HCT116 (cell line): ENCODE results near the gene MAP7. TPM values are rescaled to one million over a fixed set of nuclear protein-coding genes. Genes with fewer than 3 reads are reported as not detected.

ENCODE experiments used
- ATAC-seq: fragments of 200-7000 bp; cut with Tn5 transposase; 2 replicates; pipeline ENCODE4 v1.9.1; 2020; ENCODE audit warnings: mild to moderate bottlenecking, moderate library complexity
- BruUV-seq: library from RNA; stranded (reverse); fragments of 400-500 nt; replicated peaks from 2 replicates; lab custom pipeline; 2021; lab: Mats Ljungman, UMichigan
- CTCF ChIA-PET: fragments of 300-600 bp; sonication (Branson Sonifier 250); formaldehyde crosslinking; loops from one replicate; lab custom pipeline; 2021; ENCODE audit warnings: antibody characterized with exemption; lab: Charles Lee
- POLR2A ChIA-PET: fragments of 300-600, 350-600 bp; sonication (Branson Sonifier 250); formaldehyde crosslinking; loops from one replicate; lab custom pipeline; 2021; ENCODE audit warnings: antibody characterized with exemption; lab: Charles Lee
- RAD21 ChIA-PET, 2 experiments: fragments of 300-600 bp; sonication (Branson Sonifier 250); formaldehyde crosslinking; loops; one replicate each; lab custom pipeline; 2023; ENCODE audit warnings: low total read pairs in 2 of 2; ENCODE audit not compliant: uncharacterized antibody in 2 of 2, unreplicated experiment in 2 of 2, low non-redundant PET in 1 of 2; lab: Charles Lee
- DNase-seq: peaks from one replicate; pipeline ENCODE4 v3.0.0-alpha.2; 2010; ENCODE audit warnings: low read depth, low spot score
- H2AFZ ChIP-seq: fragments of 200-600 bp; shearing (Covaris generic), sonication (generic); 2 replicates; pipeline ENCODE4 v1.6.1; 2017; ENCODE audit warnings: low read depth, mixed run types, mixed read lengths, antibody characterized with exemption, low read length; ENCODE audit not compliant: poor library complexity, severe bottlenecking
- H3K27ac ChIP-seq: 2 replicates; pipeline ENCODE4 v1.5.1; 2012; ENCODE audit warnings: low read depth, low read length
- H3K27me3 ChIP-seq: fragments of 200-600 bp; sonication (generic); 2 replicates; pipeline ENCODE4 v1.6.1; 2016; ENCODE audit warnings: mixed run types, low read length, mixed read lengths; ENCODE audit not compliant: insufficient read depth
- H3K36me3 ChIP-seq, 2 experiments: fragments of 200-500 bp in 1 of 2; fragments of 200-600 bp in 1 of 2; sonication (Bioruptor generic) in 1 of 2; sonication (generic) in 1 of 2; 2 replicates each; pipeline versions ENCODE4 v1.5.1 to v1.6.1; 2014 to 2016; ENCODE audit warnings: low read length in 2 of 2, inconsistent platforms in 1 of 2, mixed read lengths in 1 of 2, mixed run types in 1 of 2; ENCODE audit not compliant: insufficient read depth in 2 of 2, control insufficient read depth in 1 of 2
- H3K4me1 ChIP-seq, 2 experiments: fragments of 200-600 bp in 1 of 2; sonication (generic) in 1 of 2; 2 replicates each; pipeline versions ENCODE4 v1.5.1 to v1.6.1; 2012 to 2017; ENCODE audit warnings: low read length in 2 of 2, inconsistent platforms in 1 of 2, mild to moderate bottlenecking in 1 of 2, mixed read lengths in 1 of 2, mixed run types in 1 of 2, moderate library complexity in 1 of 2; ENCODE audit not compliant: insufficient read depth in 2 of 2, control insufficient read depth in 1 of 2
- H3K4me2 ChIP-seq: fragments of 200-600 bp; sonication (generic); 2 replicates; pipeline ENCODE4 v1.6.1; 2017; ENCODE audit warnings: mixed run types, low read length, mixed read lengths
- H3K4me3 ChIP-seq, 2 experiments: fragments of 200-600 bp in 1 of 2; sonication (generic) in 1 of 2; replicated peaks in 1 of 2; 2 replicates each; pipeline ENCODE4 v1.5.1; 2011 to 2016; ENCODE audit warnings: low read length in 2 of 2, control low read depth in 1 of 2, low read depth in 1 of 2, mild to moderate bottlenecking in 1 of 2, mixed read lengths in 1 of 2, mixed run types in 1 of 2
- H3K79me2 ChIP-seq: fragments of 200-600 bp; sonication (generic); 2 replicates; pipeline ENCODE4 v1.6.1; 2017; ENCODE audit warnings: mild to moderate bottlenecking, mixed run types, low read length, moderate library complexity, mixed read lengths; ENCODE audit not compliant: insufficient read depth
- H3K9ac ChIP-seq: fragments of 200-600 bp; sonication (generic); 2 replicates; pipeline ENCODE4 v1.6.1; 2016; ENCODE audit warnings: low read length, mixed read lengths
- H3K9me2 ChIP-seq: fragments of 200-600 bp; sonication (generic), shearing (Covaris generic); 2 replicates; pipeline ENCODE4 v1.6.1; 2017; ENCODE audit warnings: mixed run types, mild to moderate bottlenecking, moderate library complexity; ENCODE audit not compliant: insufficient read depth
- H3K9me3 ChIP-seq, 2 experiments: fragments of 200-500 bp in 1 of 2; fragments of 200-600 bp in 1 of 2; sonication (Bioruptor generic) in 1 of 2; sonication (generic) in 1 of 2; 2 replicates each; pipeline ENCODE4 v1.6.1; 2014 to 2017; ENCODE audit warnings: low read length in 2 of 2, mixed read lengths in 2 of 2, inconsistent platforms in 1 of 2, low read depth in 1 of 2, mild to moderate bottlenecking in 1 of 2, mixed run types in 1 of 2, moderate library complexity in 1 of 2; ENCODE audit not compliant: control insufficient read depth in 1 of 2, insufficient read depth in 1 of 2
- H4K20me1 ChIP-seq: fragments of 200-600 bp; sonication (generic), shearing (Covaris generic); 2 replicates; pipeline ENCODE4 v1.6.1; 2017; ENCODE audit warnings: mixed run types, mild to moderate bottlenecking, moderate library complexity; ENCODE audit not compliant: insufficient read depth
- ATF3 ChIP-seq: IDR thresholded peaks from 2 replicates; pipeline ENCODE4 v1.6.1; 2012
- FOSL1 ChIP-seq: IDR thresholded peaks from 2 replicates; pipeline ENCODE4 v1.6.1; 2012; ENCODE audit warnings: low read depth
- MAX ChIP-seq: IDR thresholded peaks from 2 replicates; pipeline ENCODE4 v1.6.1; 2012
- REST ChIP-seq: IDR thresholded peaks from 2 replicates; pipeline ENCODE4 v1.6.1; 2012; ENCODE audit warnings: low read depth
- SIN3A ChIP-seq: IDR thresholded peaks from 2 replicates; pipeline ENCODE4 v1.6.1; 2012; ENCODE audit warnings: low read depth
- SRF ChIP-seq: IDR thresholded peaks from 2 replicates; pipeline ENCODE4 v1.6.1; 2012; ENCODE audit warnings: low read depth
- YY1 ChIP-seq: IDR thresholded peaks from 2 replicates; pipeline ENCODE4 v1.6.1; 2011; ENCODE audit warnings: low read length, low read depth, moderate library complexity, mild to moderate bottlenecking; ENCODE audit not compliant: insufficient replicate concordance; ENCODE audit errors: extremely low read depth
- ZBTB33 ChIP-seq: IDR thresholded peaks from 2 replicates; pipeline ENCODE4 v1.6.1; 2011; ENCODE audit warnings: mild to moderate bottlenecking, low read length, moderate library complexity; ENCODE audit not compliant: insufficient replicate concordance; ENCODE audit errors: extremely low read depth
- ZNF274 ChIP-seq: fragments of 200-500 bp; sonication (Bioruptor generic); IDR thresholded peaks from 2 replicates; pipeline ENCODE4 v1.6.1; 2014; ENCODE audit warnings: mild to moderate bottlenecking, low read depth, low read length, inconsistent platforms
- intact Hi-C: fragments of 100-400 bp; cut with micrococcal nuclease; formaldehyde crosslinking; loops from 2 replicates; pipeline ENCODE4 v1.10.0; 2022
- total RNA-seq: library from RNA; stranded (reverse); gene quantifications from one replicate; pipeline ENCODE4 v1.2.1, GENCODE V29; 2021; ENCODE audit not compliant: unreplicated experiment

Gene MAP7
- total RNA-seq, 1 experiment from 2014 or later: 35.5 TPM

GRCh38 chr6:136412410-136412809 lies 137.8 kb downstream of the MAP7 start:
- H3K27me3 ChIP-seq: no peaks in the 10 kb centered on the region
- BruUV-seq: no TSS peak
- no peak overlapping the region for H2AFZ ChIP-seq
- POLR2A ChIA-PET: no interaction called here
- no peaks in the 10 kb centered on the region for H4K20me1 ChIP-seq
- no peak overlapping the region for H3K4me3 ChIP-seq
- ATAC-seq (no peak), DNase-seq (no peak)
- no peak for TF ChIP-seq YY1
- TF ChIP-seq SIN3A: no peak
- no peak for TF ChIP-seq REST
- no peak for TF ChIP-seq FOSL1
- TF ChIP-seq SRF: no peak
- TF ChIP-seq ZBTB33: no peak
- TF ChIP-seq ATF3: no peak
- no peak for TF ChIP-seq MAX
- TF ChIP-seq ZNF274: no peak
- no peaks in the 10 kb centered on the region for H3K9me3 ChIP-seq
- H3K9me2 ChIP-seq: no peaks in the 10 kb centered on the region
- H3K4me1 ChIP-seq: peaks cover 4 to 11% of the 10 kb centered on the region in 2 experiments; a peak in 3 of 4 replicates
- no peaks in the 10 kb centered on the region for H3K79me2 ChIP-seq
- no peak overlapping the region for H3K9ac ChIP-seq
- H3K36me3 ChIP-seq: 0 out of 4 replicates have a peak, but pooled peaks cover 0 to 5% of the 10 kb centered on the region in 2 experiments
- CTCF ChIA-PET: no interaction called here
- intact Hi-C loops: no loop called here
- RAD21 ChIA-PET: no interaction called here
- H3K4me2 ChIP-seq: no peak overlapping the region
- H3K27ac ChIP-seq: no peak overlapping the region
